K562 (cell line): ENCODE data around the gene CCNY. TPM values are rescaled to one million over a fixed set of nuclear protein-coding genes. Genes with fewer than 3 reads are reported as not detected.
A peak's percentile ranks its signal among the peaks of the same experiment; 100 is the strongest.

Experiments used
- ATF3 ChIP-seq, 2 experiments: fragments of 450-650 bp in 1 of 2; sonication (generic) in 1 of 2; formaldehyde crosslinking in 1 of 2; IDR thresholded peaks in 1 of 2; conservative IDR thresholded peaks in 1 of 2; 2 replicates each; pipeline versions ENCODE4 v1.6.1 to v1.8.1; 2016 to 2023; ENCODE audit warnings: mild to moderate bottlenecking in 2 of 2, moderate library complexity in 2 of 2, inconsistent platforms in 1 of 2, missing genetic modification reagents in 1 of 2
- DNMT1 ChIP-seq: fragments of 450-650 bp; IDR thresholded peaks from 2 replicates; pipeline ENCODE4 v1.6.1; 2016; ENCODE audit warnings: antibody characterized with exemption, mild to moderate bottlenecking
- E2F4 ChIP-seq: sonication (generic); formaldehyde crosslinking; IDR thresholded peaks from 2 replicates; pipeline ENCODE4 v1.8.0; 2022; ENCODE audit warnings: mild to moderate bottlenecking, low read depth, missing genetic modification reagents
- JUND ChIP-seq, 2 experiments: IDR thresholded peaks; 2 replicates in 1 of 2; 3 replicates in 1 of 2; pipeline ENCODE4 v1.6.1; 2011; ENCODE audit warnings: borderline replicate concordance in 2 of 2, low read depth in 2 of 2, low read length in 2 of 2, improper control_type of control experiment in 1 of 2, missing biosample characterization in 1 of 2, missing genetic modification characterization in 1 of 2, missing genetic modification reagents in 1 of 2
- NR3C1 ChIP-seq: sonication (generic); formaldehyde crosslinking; IDR thresholded peaks from 2 replicates; pipeline ENCODE4 v1.8.1; 2022; ENCODE audit warnings: missing genetic modification reagents
- SMAD4 ChIP-seq: fragments of 250-450 bp; sonication (Bioruptor Pico); conservative IDR thresholded peaks from 2 replicates; pipeline ENCODE4 v1.8.0; 2021; ENCODE audit warnings: inconsistent platforms, mild to moderate bottlenecking, moderate library complexity
- SP2 ChIP-seq: IDR thresholded peaks from 2 replicates; pipeline ENCODE4 v1.6.1; 2011; ENCODE audit warnings: mild to moderate bottlenecking, low read depth, low read length, moderate library complexity; ENCODE audit not compliant: poor library complexity, severe bottlenecking; ENCODE audit errors: extremely low read depth
- U2AF1 ChIP-seq: fragments of 200-400 bp; formaldehyde crosslinking; optimal IDR thresholded peaks from 2 replicates; pipeline ENCODE3; 2017; ENCODE audit warnings: mild to moderate bottlenecking, low read depth, low read length, moderate library complexity
- ZFPM2 ChIP-seq: fragments of 250-450 bp; sonication (Bioruptor Pico); IDR thresholded peaks from 2 replicates; pipeline ENCODE4 v1.5.1; 2022; ENCODE audit warnings: mild to moderate bottlenecking
- polyA plus RNA-seq, 8 experiments: library from polyadenylated mRNA; depleted of rRNA in 4 of 8; stranded (reverse) in 5 of 8; unstranded in 3 of 8; fragments of >200 nt; fragmentation: Nextera tagmentation in 2 of 8; fragmentation: Illumina TruSeq in 1 of 8; extraction: Ambion mirVana in 2 of 8; extraction: Trizol in 1 of 8; gene quantifications; 2 replicates each; pipeline versions ENCODE4 v1.2.1 to v1.2.3, GENCODE V29; 2011 to 2014; ENCODE audit warnings: inconsistent platforms in 1 of 8, missing spikeins in 1 of 8
- total RNA-seq, 7 experiments: library from RNA; depleted of rRNA in 6 of 7; stranded (reverse); fragments of >200 nt in 6 of 7; fragmentation: Illumina TruSeq in 2 of 7; extraction: Trizol in 2 of 7; gene quantifications; 2 replicates each; pipeline versions ENCODE4 v1.2.1 to v1.2.3, GENCODE V29; 2011 to 2021; ENCODE audit warnings: low replicate concordance in 1 of 7

The CCNY gene
- total and polyA plus RNA-seq, 9 of the 15 experiments (the other 6 are each of a cell fraction or from before 2014, with no cell fraction given): 8.4 to 109 (median 38.6) TPM

GRCh38 chr10:35394411-35394851, 58.1 kb downstream of the CCNY start (continued):
- no peak for TF ChIP-seq ZFPM2 (CRISPR knock-in tag)
- 0 out of 2 replicates have a peak, but pooled peaks have one; percentile 19 for TF ChIP-seq SMAD4 (CRISPR knock-in tag)
- TF ChIP-seq U2AF1: no peak
- no peak for TF ChIP-seq JUND (IDR thresholded peaks at IDR 0.05; ENCODE audit: borderline replicate concordance, low read depth, low read length)
- no peak for TF ChIP-seq JUND (tag; IDR thresholded peaks at IDR 0.05; ENCODE audit: borderline replicate concordance, low read depth, low read length)
- no peak for TF ChIP-seq SP2
- TF ChIP-seq ATF3 (IDR thresholded peaks at IDR 0.05): no peak
- TF ChIP-seq ATF3 (CRISPR knock-in tag; conservative IDR thresholded peaks at IDR 0.05): no peak
- no peak for TF ChIP-seq NR3C1 (CRISPR knock-in tag)
- no peak for TF ChIP-seq DNMT1
- no peak for TF ChIP-seq E2F4 (CRISPR knock-in tag)
